SK-N-SH (cell line): ENCODE results near the gene BABAM2. TPM values are rescaled to one million over a fixed set of nuclear protein-coding genes. Genes with fewer than 3 reads are reported as not detected.

ENCODE experiments used
- CTCF ChIA-PET: fragments of 300-600, 350-600 bp; formaldehyde crosslinking; extraction: SDS; loops from one replicate; lab custom pipeline; 2021; lab: Yijun Ruan, JAX
- POLR2A ChIA-PET: fragments of 350-600 bp; sonication (Branson Sonifier 250); formaldehyde crosslinking; extraction: SDS; loops from one replicate; lab custom pipeline; 2020; ENCODE audit warnings: antibody characterized with exemption, inconsistent platforms; lab: Yijun Ruan, JAX
- DNase-seq: peaks from one replicate; pipeline ENCODE4 v3.0.0; 2012
- H2AFZ ChIP-seq: fragments of 200-600 bp; sonication (generic); 2 replicates; pipeline ENCODE4 v1.8.1; 2016; ENCODE audit warnings: antibody characterized with exemption, mild to moderate bottlenecking, low read depth
- H3F3A ChIP-seq: fragments of 200-600 bp; sonication (generic); replicated peaks from 2 replicates; pipeline ENCODE3; 2016; ENCODE audit warnings: antibody characterized with exemption, mild to moderate bottlenecking; ENCODE audit not compliant: insufficient read depth
- H3K27ac ChIP-seq, 2 experiments: fragments of 200-500 bp in 1 of 2; fragments of 200-600 bp in 1 of 2; sonication (Bioruptor generic) in 1 of 2; sonication (generic), shearing (Covaris generic) in 1 of 2; 2 replicates each; pipeline versions ENCODE4 v1.5.1 to v1.6.1; 2014 to 2016; ENCODE audit warnings: low read depth in 2 of 2, inconsistent platforms in 1 of 2, low read length in 1 of 2, mild to moderate bottlenecking in 1 of 2, mixed read lengths in 1 of 2
- H3K27me3 ChIP-seq: fragments of 200-600 bp; sonication (generic), shearing (Covaris generic); 2 replicates; pipeline ENCODE4 v1.6.1; 2016; ENCODE audit warnings: mixed run types; ENCODE audit not compliant: insufficient read depth
- H3K36me3 ChIP-seq, 2 experiments: fragments of 200-500 bp in 1 of 2; fragments of 200-600 bp in 1 of 2; sonication (Bioruptor generic) in 1 of 2; sonication (generic) in 1 of 2; replicated peaks in 1 of 2; 2 replicates each; pipeline versions ENCODE3 to v1.5.1; 2014 to 2016; ENCODE audit warnings: low read length in 1 of 2, mild to moderate bottlenecking in 1 of 2; ENCODE audit not compliant: insufficient read depth in 2 of 2, control insufficient read depth in 1 of 2
- H3K4me1 ChIP-seq, 2 experiments: fragments of 200-500 bp in 1 of 2; fragments of 200-600 bp in 1 of 2; sonication (Bioruptor generic) in 1 of 2; sonication (generic), shearing (Covaris generic) in 1 of 2; 2 replicates each; pipeline versions ENCODE4 v1.5.1 to v1.6.1; 2014 to 2016; ENCODE audit warnings: low read depth in 1 of 2, low read length in 1 of 2, mixed run types in 1 of 2; ENCODE audit not compliant: insufficient read depth in 2 of 2, control insufficient read depth in 1 of 2
- H3K4me2 ChIP-seq: fragments of 200-600 bp; sonication (generic), shearing (Covaris generic); 2 replicates; pipeline ENCODE4 v1.6.1; 2017; ENCODE audit warnings: mixed run types
- H3K4me3 ChIP-seq, 2 experiments: fragments of 200-500 bp in 1 of 2; fragments of 200-600 bp in 1 of 2; sonication (Bioruptor generic) in 1 of 2; sonication (generic), shearing (Covaris generic) in 1 of 2; 2 replicates each; pipeline versions ENCODE4 v1.5.1 to v1.8.1; 2014 to 2016; ENCODE audit warnings: low read depth in 2 of 2, inconsistent platforms in 1 of 2, low read length in 1 of 2, mild to moderate bottlenecking in 1 of 2, mixed read lengths in 1 of 2, moderate library complexity in 1 of 2
- H3K79me2 ChIP-seq: fragments of 200-600 bp; sonication (generic); 2 replicates; pipeline ENCODE4 v1.8.1; 2017; ENCODE audit warnings: mild to moderate bottlenecking; ENCODE audit not compliant: insufficient read depth
- H3K9ac ChIP-seq: fragments of 200-600 bp; sonication (generic); 2 replicates; pipeline ENCODE4 v1.6.1; 2017; ENCODE audit warnings: mixed run types
- H3K9me2 ChIP-seq: fragments of 200-600 bp; sonication (generic); 2 replicates; pipeline ENCODE4 v1.6.1; 2017; ENCODE audit warnings: mixed run types
- H3K9me3 ChIP-seq: fragments of 200-600 bp; sonication (generic); 2 replicates; pipeline ENCODE4 v1.6.1; 2017; ENCODE audit warnings: mixed run types, mild to moderate bottlenecking, moderate library complexity
- H4K20me1 ChIP-seq: fragments of 200-600 bp; sonication (generic); 2 replicates; pipeline ENCODE4 v1.6.1; 2017; ENCODE audit warnings: mild to moderate bottlenecking, mixed run types; ENCODE audit not compliant: insufficient read depth
- EZH2phosphoT487 ChIP-seq: fragments of 200-600 bp; sonication (generic); IDR thresholded peaks from 2 replicates; pipeline ENCODE4 v1.6.1; 2017; ENCODE audit warnings: low read depth, mixed run types, mild to moderate bottlenecking, antibody characterized with exemption, moderate library complexity, borderline replicate concordance
- FOSL2 ChIP-seq: IDR thresholded peaks from 2 replicates; pipeline ENCODE4 v1.4.0; 2012; ENCODE audit warnings: low read depth, mild to moderate bottlenecking, moderate library complexity, borderline replicate concordance
- FOXJ3 ChIP-seq: sonication (generic); formaldehyde crosslinking; IDR thresholded peaks from 2 replicates; pipeline ENCODE4 v1.5.1; 2020; ENCODE audit warnings: mild to moderate bottlenecking, missing genetic modification reagents
- FOXM1 ChIP-seq: IDR thresholded peaks from 2 replicates; pipeline ENCODE4 v1.4.0; 2012; ENCODE audit warnings: low read depth, mild to moderate bottlenecking
- GABPA ChIP-seq: IDR thresholded peaks from 2 replicates; pipeline ENCODE4 v1.4.0; 2012; ENCODE audit warnings: low read depth, mild to moderate bottlenecking
- IRF3 ChIP-seq: fragments of 150-350 bp; IDR thresholded peaks from 2 replicates; pipeline ENCODE4 v1.6.1; 2016; ENCODE audit warnings: mild to moderate bottlenecking, low read depth, low read length
- JUND ChIP-seq: IDR thresholded peaks from 2 replicates; pipeline ENCODE4 v1.4.0; 2012
- MEF2A ChIP-seq: IDR thresholded peaks from 2 replicates; pipeline ENCODE4 v1.4.0; 2012; ENCODE audit warnings: low read depth, borderline replicate concordance
- PBX3 ChIP-seq: IDR thresholded peaks from 2 replicates; pipeline ENCODE4; 2012
- POLR2AphosphoS5 ChIP-seq: IDR thresholded peaks from 2 replicates; pipeline ENCODE4 v1.6.1; 2012; ENCODE audit warnings: low read depth, low read length
- RCOR1 ChIP-seq: fragments of 150-350 bp; IDR thresholded peaks from 2 replicates; pipeline ENCODE4 v1.6.1; 2017; ENCODE audit warnings: antibody characterized with exemption, low read length
- SIN3A ChIP-seq: IDR thresholded peaks from 2 replicates; pipeline ENCODE4 v1.6.1; 2012; ENCODE audit warnings: low read depth, mild to moderate bottlenecking, low read length, moderate library complexity, borderline replicate concordance
- SMC3 ChIP-seq: IDR thresholded peaks from 2 replicates; pipeline ENCODE4 v1.6.1; 2012; ENCODE audit warnings: low read depth, low read length, improper control_type of control experiment
- TAF1 ChIP-seq: IDR thresholded peaks from 2 replicates; pipeline ENCODE4 v1.6.1; 2012; ENCODE audit warnings: low read depth, mild to moderate bottlenecking, low read length, moderate library complexity, borderline replicate concordance
- YY1 ChIP-seq: IDR thresholded peaks from 2 replicates; pipeline ENCODE4 v1.4.0; 2012; ENCODE audit warnings: low read depth, mild to moderate bottlenecking
- WGBS: methylation state at CpG from one replicate; pipeline ENCODE4 v1.1.6; 2017; ENCODE audit warnings: low lambda C conversion rate; 5-methylcytosine and 5-hydroxymethylcytosine counted together
- polyA plus RNA-seq, 3 experiments: library from polyadenylated mRNA; depleted of rRNA; stranded (reverse); fragments of >200 nt; gene quantifications; 2 replicates each; pipeline ENCODE4 v1.2.3, GENCODE V29; 2012
- TF ChIP-seq, protein P1 (sequence below): IDR thresholded peaks from 2 replicates; pipeline ENCODE4 v1.6.1; 2012; ENCODE audit warnings: mild to moderate bottlenecking, low read depth, low read length, moderate library complexity
- TF ChIP-seq, protein P2 (sequence below): IDR thresholded peaks from 2 replicates; pipeline ENCODE4 v1.4.0; 2012; ENCODE audit warnings: low read depth, borderline replicate concordance
- TF ChIP-seq, protein P3 (sequence below): IDR thresholded peaks from 2 replicates; pipeline ENCODE4 v1.4.0; 2012; ENCODE audit warnings: low read depth

Gene BABAM2
- polyA plus RNA-seq, 1 of the 3 experiments (the other 2 are of a cell fraction) = 34.0 TPM

DNA sequence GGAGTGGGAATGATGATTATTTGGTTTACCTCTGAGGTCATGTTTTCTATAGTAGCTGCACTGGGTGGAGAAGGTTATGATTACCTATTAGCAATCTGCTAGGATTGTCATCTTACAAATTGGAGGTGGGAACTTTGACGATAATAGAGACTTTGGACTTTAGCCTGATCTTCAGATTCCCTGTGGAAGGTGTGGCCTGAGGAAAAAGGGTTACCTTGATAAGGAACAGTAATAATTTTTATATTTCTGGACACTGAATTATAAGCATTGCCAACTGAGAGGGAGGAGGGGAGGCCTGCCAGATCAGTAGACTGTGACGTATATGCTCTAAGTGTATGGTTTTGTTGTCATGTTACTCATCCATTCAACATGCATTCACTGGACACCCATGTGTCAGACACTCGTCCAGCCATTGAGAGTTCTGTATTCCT is 318.7 kb downstream of the BABAM2 start:
- H3K27ac ChIP-seq = no peak overlapping the region
- TF ChIP-seq, protein P1, sequence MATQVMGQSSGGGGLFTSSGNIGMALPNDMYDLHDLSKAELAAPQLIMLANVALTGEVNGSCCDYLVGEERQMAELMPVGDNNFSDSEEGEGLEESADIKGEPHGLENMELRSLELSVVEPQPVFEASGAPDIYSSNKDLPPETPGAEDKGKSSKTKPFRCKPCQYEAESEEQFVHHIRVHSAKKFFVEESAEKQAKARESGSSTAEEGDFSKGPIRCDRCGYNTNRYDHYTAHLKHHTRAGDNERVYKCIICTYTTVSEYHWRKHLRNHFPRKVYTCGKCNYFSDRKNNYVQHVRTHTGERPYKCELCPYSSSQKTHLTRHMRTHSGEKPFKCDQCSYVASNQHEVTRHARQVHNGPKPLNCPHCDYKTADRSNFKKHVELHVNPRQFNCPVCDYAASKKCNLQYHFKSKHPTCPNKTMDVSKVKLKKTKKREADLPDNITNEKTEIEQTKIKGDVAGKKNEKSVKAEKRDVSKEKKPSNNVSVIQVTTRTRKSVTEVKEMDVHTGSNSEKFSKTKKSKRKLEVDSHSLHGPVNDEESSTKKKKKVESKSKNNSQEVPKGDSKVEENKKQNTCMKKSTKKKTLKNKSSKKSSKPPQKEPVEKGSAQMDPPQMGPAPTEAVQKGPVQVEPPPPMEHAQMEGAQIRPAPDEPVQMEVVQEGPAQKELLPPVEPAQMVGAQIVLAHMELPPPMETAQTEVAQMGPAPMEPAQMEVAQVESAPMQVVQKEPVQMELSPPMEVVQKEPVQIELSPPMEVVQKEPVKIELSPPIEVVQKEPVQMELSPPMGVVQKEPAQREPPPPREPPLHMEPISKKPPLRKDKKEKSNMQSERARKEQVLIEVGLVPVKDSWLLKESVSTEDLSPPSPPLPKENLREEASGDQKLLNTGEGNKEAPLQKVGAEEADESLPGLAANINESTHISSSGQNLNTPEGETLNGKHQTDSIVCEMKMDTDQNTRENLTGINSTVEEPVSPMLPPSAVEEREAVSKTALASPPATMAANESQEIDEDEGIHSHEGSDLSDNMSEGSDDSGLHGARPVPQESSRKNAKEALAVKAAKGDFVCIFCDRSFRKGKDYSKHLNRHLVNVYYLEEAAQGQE = no peak
- TF ChIP-seq YY1 = no peak
- no peak for TF ChIP-seq JUND
- TF ChIP-seq TAF1 = no peak
- TF ChIP-seq EZH2phosphoT487 = no peak
- no peak for TF ChIP-seq MEF2A
- TF ChIP-seq GABPA = no peak
- no peak for TF ChIP-seq POLR2AphosphoS5
- TF ChIP-seq, protein P2, sequence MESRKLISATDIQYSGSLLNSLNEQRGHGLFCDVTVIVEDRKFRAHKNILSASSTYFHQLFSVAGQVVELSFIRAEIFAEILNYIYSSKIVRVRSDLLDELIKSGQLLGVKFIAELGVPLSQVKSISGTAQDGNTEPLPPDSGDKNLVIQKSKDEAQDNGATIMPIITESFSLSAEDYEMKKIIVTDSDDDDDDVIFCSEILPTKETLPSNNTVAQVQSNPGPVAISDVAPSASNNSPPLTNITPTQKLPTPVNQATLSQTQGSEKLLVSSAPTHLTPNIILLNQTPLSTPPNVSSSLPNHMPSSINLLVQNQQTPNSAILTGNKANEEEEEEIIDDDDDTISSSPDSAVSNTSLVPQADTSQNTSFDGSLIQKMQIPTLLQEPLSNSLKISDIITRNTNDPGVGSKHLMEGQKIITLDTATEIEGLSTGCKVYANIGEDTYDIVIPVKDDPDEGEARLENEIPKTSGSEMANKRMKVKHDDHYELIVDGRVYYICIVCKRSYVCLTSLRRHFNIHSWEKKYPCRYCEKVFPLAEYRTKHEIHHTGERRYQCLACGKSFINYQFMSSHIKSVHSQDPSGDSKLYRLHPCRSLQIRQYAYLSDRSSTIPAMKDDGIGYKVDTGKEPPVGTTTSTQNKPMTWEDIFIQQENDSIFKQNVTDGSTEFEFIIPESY = no peak
- no peak for TF ChIP-seq PBX3
- no peak for TF ChIP-seq SMC3
- TF ChIP-seq FOXM1 = no peak
- no peak for TF ChIP-seq SIN3A
- TF ChIP-seq IRF3 = no peak
- TF ChIP-seq, protein P3, sequence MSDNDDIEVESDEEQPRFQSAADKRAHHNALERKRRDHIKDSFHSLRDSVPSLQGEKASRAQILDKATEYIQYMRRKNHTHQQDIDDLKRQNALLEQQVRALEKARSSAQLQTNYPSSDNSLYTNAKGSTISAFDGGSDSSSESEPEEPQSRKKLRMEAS = no peak
- TF ChIP-seq FOSL2 = no peak
- no peak for TF ChIP-seq FOXJ3 (CRISPR knock-in tag)
- no peak for TF ChIP-seq RCOR1
- TF ChIP-seq, all 33 proteins: peak for 0
- no peaks in the 10 kb centered on the region for H3K9me3 ChIP-seq
- peaks cover 0 to 1% of the 10 kb centered on the region in 2 experiments for H3K36me3 ChIP-seq
- H3K79me2 ChIP-seq = no peaks in the 10 kb centered on the region; the same call in 1 of the 2 replicates
- no peak overlapping the region for H2AFZ ChIP-seq
- H3K4me2 ChIP-seq = no peak overlapping the region
- H3K9ac ChIP-seq = no peak overlapping the region
- POLR2A ChIA-PET = no interaction called here
- H3F3A ChIP-seq = peaks cover 3% of the 10 kb centered on the region
- no peak for DNase-seq
- H3K4me3 ChIP-seq = no peak overlapping the region
- WGBS = 87% methylated on average over 3 of the region's 3 CpGs
- H3K9me2 ChIP-seq = no peaks in the 10 kb centered on the region
- CTCF ChIA-PET = interaction anchor here (1.2 kb wide), 1 partner anchor 9 kb away, joined by 4 read pairs; no protein-coding TSS in a partner anchor
- no peaks in the 10 kb centered on the region for H3K27me3 ChIP-seq
- H3K4me1 ChIP-seq = no peaks in the 10 kb centered on the region
- no peaks in the 10 kb centered on the region for H4K20me1 ChIP-seq
